ENCODE data around the gene RPL28.
A peak's percentile ranks its signal among the peaks of the same experiment; 100 is the strongest.
"Not testable (repeated sequence)": the region's sequence is repeated elsewhere in the genome, so short reads cannot be mapped to it uniquely, and the experiment has no call there.

The RPL28 gene

DNA sequence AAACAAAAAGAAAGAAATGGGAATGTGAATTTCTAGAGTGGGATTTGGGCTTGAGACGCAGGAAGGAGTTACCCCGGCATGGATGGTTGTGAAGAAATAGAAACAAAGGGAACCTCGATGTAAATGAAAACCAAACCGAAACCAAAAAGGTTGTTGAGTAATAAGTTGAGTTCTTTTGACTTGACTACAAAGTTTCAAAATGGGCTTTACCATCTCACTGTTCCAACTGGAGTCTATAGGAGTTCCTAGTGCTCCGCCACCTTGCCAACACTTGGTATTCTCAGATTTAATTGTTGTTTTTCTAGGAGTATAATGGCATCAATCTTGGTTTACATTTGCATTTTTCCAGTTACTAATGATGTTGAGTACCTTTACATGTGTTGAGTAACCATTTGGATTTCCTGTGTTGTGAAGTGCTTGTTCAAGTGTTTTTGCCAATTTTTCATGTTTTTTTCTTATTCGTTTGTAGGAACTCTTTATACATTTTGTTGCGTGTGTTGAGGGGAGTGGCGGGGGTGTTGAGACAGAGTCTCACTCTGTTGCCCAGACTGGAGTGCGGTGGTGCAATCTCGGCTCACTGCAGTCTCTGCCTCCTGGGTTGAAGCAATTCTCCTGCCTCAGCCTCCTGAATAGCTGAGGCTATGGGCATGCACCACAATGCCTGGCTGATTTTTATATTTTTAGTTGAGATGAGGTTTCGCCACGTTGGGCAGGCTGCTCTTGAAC is 12.6 kb downstream of the RPL28 start:
- H3K4me3 ChIP-seq (ENCODE audit: low read depth, low read length): no peak overlapping the region
- no peak for TF ChIP-seq CTCF (IDR thresholded peaks at IDR 0.05; ENCODE audit: insufficient read depth, low read depth, low read length, missing control alignments)
- DNase-seq (ENCODE audit: low read depth): peak; percentile 67

GRCh38 chr19:55400281-55401087 is 14.8 kb downstream of the RPL28 start:
- TF ChIP-seq CTCF (IDR thresholded peaks at IDR 0.05; ENCODE audit: insufficient read depth, low read depth, low read length, missing control alignments): no peak
- H3K4me3 ChIP-seq (ENCODE audit: low read depth, low read length): no peak overlapping the region
- DNase-seq (ENCODE audit: low read depth): no peak

DNA sequence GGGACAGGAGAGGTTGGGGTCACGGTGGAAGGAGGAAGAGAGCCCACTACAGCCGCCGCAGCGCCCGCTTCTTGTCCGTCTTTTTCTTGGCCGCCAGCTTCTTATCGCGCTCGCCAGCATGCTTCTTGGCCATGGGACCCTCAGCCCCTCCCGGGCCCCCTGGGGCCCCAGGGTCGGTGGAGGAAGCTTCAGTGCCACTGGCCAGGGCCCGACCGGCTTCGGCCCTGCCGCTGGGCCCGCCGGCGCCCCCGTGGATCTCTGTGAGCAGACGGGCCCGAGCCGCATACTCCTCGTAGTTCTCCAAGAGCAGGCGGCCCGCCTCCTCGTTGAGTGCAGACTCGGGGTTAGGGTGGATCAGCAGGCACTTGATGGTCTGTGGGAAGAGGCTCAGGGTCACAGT is 15.7 kb downstream of the RPL28 start:
- DNase-seq (ENCODE audit: low read depth); H3K4me3 ChIP-seq (ENCODE audit: low read depth, low read length): not testable (repeated sequence)

- no peak for TF ChIP-seq CTCF (IDR thresholded peaks at IDR 0.05; ENCODE audit: insufficient read depth, low read depth, low read length, missing control alignments)
- H3K4me3 ChIP-seq (ENCODE audit: low read depth, low read length): no peak overlapping the region
These were observed 16.8 kb downstream of the RPL28 start for GRCh38 chr19:55402509-55402908.

DNA sequence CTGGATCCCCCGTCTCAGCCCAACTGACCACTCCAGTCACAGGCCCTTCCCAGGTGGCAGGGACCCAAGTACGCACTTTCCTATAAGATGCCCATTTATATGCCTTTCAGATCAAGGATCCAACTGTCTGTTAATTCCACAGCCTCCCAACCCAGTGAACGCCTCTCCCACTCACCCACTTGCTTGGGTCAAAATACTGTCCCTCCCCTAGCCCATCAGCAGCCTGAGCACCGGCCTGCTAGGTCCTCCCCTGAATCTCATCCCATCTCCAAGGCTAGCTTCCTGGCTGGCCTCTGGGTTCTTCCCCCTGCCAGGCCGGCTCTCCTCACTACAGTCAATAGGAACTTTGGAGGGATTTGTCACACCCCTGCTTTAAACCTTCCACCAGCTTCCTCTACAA is 19.9 kb downstream of the RPL28 start:
- H3K4me3 ChIP-seq (ENCODE audit: low read depth, low read length): peak overlapping the region; percentile 85
- no peak for DNase-seq (ENCODE audit: low read depth)
- no peak for TF ChIP-seq CTCF (IDR thresholded peaks at IDR 0.05; ENCODE audit: insufficient read depth, low read depth, low read length, missing control alignments)

More at GRCh38 chr19:55402509-55402908, 16.8 kb downstream of the RPL28 start:
- DNase-seq (ENCODE audit: low read depth): no peak

GRCh38 chr19:55406091-55406825 is 20.5 kb downstream of the RPL28 start:
- peak; percentile 16 for DNase-seq (ENCODE audit: low read depth)
- peak overlapping the region; percentile 85 for H3K4me3 ChIP-seq (ENCODE audit: low read depth, low read length)
- no peak for TF ChIP-seq CTCF (IDR thresholded peaks at IDR 0.05; ENCODE audit: insufficient read depth, low read depth, low read length, missing control alignments)
